EH (cell line): ENCODE data around the gene ZNF808.
"Not testable (repeated sequence)": the region's sequence is repeated elsewhere in the genome, so short reads cannot be mapped to it uniquely, and the experiment has no call there.

Experiments
- DNase-seq: peaks from one replicate; pipeline ENCODE4 v3.0.0-alpha.2; 2015; ENCODE audit warnings: low read depth

Gene ZNF808

GRCh38 chr19:52535771-52536447 is 8.4 kb downstream of the ZNF808 start:
- DNase-seq, result peak; percentile 83

- DNase-seq, result peak; percentile 21
These were observed 9.0 kb downstream of the ZNF808 start for GRCh38 chr19:52536448-52536800.

- DNase-seq, result not testable (repeated sequence)
These were observed 11.3 kb downstream of the ZNF808 start for GRCh38 chr19:52538815-52539214.

- DNase-seq, result not testable (repeated sequence)
These were observed 13.7 kb downstream of the ZNF808 start for GRCh38 chr19:52541176-52541575.

GRCh38 chr19:52541608-52542007 is 14.1 kb downstream of the ZNF808 start:
- DNase-seq, result no peak

GRCh38 chr19:52542541-52542940 is 15.1 kb downstream of the ZNF808 start:
- DNase-seq, result not testable (repeated sequence)

- no peak for DNase-seq
These were observed 15.7 kb downstream of the ZNF808 start for GRCh38 chr19:52542984-52543664.

GRCh38 chr19:52554216-52554971 is 26.9 kb downstream of the ZNF808 start:
- DNase-seq, result no peak

GRCh38 chr19:52557231-52557995 is 29.9 kb downstream of the ZNF808 start:
- no peak for DNase-seq

- not testable (repeated sequence) for DNase-seq
These were observed 31.4 kb downstream of the ZNF808 start for GRCh38 chr19:52558732-52559445.

- DNase-seq, result not testable (repeated sequence)
These were observed 34.1 kb downstream of the ZNF808 start for GRCh38 chr19:52561611-52562010.

- no peak for DNase-seq
These were observed 38.7 kb downstream of the ZNF808 start for GRCh38 chr19:52566121-52566520.

- DNase-seq, result peak; percentile 61
These were observed 39.1 kb downstream of the ZNF808 start for GRCh38 chr19:52566588-52566987.

GRCh38 chr19:52567921-52568320 is 40.5 kb downstream of the ZNF808 start:
- no peak for DNase-seq

GRCh38 chr19:52569638-52569999 is 42.2 kb downstream of the ZNF808 start:
- not testable (repeated sequence) for DNase-seq

GRCh38 chr19:52570000-52570861 is 42.8 kb downstream of the ZNF808 start, which contains the start of gene ZNF701:
Gene ZNF701 (plus strand): TSS chr19:52570287. CDS start chr19:52574148, 3,861 bp downstream.
- DNase-seq, result peak; percentile 92

GRCh38 chr19:52584736-52585440 is 57.4 kb downstream of the ZNF808 start:
- no peak for DNase-seq

- DNase-seq, result no peak
These were observed 58.1 kb downstream of the ZNF808 start for GRCh38 chr19:52585604-52586003.

GRCh38 chr19:52590728-52591127 is 63.3 kb downstream of the ZNF808 start:
- no peak for DNase-seq

- DNase-seq, result no peak
These were observed 64.8 kb downstream of the ZNF808 start for GRCh38 chr19:52592301-52592700.
